HG03565 (cell line): ENCODE data around the gene CWH43.
A peak's percentile ranks its signal among the peaks of the same experiment; 100 is the strongest.
"Not testable (repeated sequence)": the region's sequence is repeated elsewhere in the genome, so short reads cannot be mapped to it uniquely, and the experiment has no call there.

Source experiments
- ATAC-seq: cut with Tn5 transposase; IDR thresholded peaks from one replicate; pipeline ENCODE4 v1.9.1; 2021; ENCODE audit warnings: mild to moderate bottlenecking, moderate library complexity; ENCODE audit not compliant: unreplicated experiment

The CWH43 gene

DNA sequence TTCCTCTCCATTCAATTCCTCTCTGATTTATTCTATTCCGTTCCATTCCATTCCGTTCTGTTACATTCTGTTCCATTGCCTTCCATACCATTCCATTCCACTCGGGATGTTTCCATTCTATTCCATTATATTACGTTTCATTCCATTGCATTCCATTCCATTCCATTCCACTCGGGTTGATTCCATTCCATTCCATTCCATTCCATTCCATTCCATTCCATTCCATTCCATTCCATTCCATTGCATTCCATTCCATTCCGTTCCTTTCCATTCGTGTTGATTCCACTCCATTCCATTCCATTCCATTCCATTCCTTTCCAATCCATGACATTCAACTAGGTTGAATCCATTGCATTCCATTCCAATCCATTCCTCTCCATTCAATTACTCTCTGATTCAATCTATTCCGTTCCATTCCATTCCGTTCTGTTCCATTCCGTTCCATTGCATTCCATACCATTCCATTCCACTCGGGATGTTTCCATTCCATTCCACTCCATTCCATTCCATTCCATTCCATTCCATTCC is 106.6 kb downstream of the CWH43 start:
- peak; percentile 36 for ATAC-seq

DNA sequence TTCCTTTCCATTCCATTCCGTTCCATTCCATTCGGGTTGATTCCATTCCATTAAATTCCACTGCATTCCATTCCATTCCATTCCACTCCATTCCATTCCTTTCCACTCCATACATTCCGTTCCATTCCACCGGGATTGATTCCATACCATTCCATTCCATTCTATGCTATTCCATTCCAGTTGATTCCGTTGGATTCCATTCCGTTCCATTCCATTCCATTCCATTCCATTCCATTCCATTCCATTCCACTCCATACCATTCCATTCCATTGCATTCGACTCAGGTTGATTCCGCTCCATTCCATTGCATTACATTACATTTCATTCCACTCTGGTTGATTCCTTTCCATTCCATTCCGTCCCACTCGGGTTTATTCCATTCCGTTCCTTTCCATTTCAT is 110.1 kb downstream of the CWH43 start:
- ATAC-seq: not testable (repeated sequence)

DNA sequence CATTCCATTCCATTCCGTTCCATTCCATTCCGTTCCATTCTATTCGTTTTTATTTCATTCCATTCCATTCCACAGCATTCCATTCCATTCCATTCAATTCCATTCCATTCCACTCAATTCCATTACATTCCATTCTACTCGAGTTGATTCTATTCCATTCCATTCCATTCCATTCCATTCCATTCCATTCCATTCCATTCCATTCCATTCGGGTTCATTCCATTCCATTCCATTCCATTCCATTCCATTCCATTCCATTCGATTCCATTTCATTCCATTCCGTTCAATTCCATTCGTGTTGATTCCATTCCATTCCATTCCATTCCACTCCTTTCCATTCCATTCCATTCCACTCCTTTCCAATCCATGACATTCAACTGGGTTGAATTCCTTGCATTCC is 110.6 kb downstream of the CWH43 start:
- peak; percentile 27 for ATAC-seq

DNA sequence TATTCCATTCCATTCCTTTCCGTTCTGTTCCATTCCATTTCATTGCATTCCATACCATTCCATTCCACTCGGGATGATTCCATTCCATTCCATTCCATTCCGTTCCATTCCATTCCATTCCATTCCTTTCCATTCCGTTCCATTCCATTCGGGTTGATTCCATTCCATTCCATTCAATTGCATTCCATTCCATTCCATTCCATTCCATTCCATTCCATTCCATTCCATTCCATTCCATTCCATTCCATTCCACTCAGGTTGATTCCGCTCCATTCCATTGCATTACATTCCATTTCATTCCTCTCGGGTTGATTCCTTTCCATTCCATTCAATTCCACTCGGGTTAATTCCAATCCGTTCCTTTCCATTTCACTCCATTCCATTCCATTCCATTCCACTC is 111.0 kb downstream of the CWH43 start:
- ATAC-seq: not testable (repeated sequence)

DNA sequence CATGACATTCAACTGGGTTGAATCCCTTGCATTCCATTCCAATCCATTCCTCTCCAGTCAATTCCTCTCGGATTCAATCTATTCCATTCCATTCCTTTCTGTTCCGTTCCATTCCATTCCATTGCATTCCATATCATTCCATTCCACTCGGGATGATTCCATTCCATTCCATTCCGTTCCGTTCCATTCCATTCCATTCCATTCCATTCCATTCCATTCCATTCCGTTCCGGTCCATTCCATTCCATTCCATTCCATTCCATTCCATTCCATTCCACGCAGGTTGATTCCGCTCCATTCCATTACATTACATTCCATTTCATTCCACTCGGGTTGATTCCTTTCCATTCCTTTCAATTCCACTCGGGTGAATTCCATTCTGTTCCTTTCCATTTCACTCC is 111.4 kb downstream of the CWH43 start:
- ATAC-seq: not testable (repeated sequence)

DNA sequence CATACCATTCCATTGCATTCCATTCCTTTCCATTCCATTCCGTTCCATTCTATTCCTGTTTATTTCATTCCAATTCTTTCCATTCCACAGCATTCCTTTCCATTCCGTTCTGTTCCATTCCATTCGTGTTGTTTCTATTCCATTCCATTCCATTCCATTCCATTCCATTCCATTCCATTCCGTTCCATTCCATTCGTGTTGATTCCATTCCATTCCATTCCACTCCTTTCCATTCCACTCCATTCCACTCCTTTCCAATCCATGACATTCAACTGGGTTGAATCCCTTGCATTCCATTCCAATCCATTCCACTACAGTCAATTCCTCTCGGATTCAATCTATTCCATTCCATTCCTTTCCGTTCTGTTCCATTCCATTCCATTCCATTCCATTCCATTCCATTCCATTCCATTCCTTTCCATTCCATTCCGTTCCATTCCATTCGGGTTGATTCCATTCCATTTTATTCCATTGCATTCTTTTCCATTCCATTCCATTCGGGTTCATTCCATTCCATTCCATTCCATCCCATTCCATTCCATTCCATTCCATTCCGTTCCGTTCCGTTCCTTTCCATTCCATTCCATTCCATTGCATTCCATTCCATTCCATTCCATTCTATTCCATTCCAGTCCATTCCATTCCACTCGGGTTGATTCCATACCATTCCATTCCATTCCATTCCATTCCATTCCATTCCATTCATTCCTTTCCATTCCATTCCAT is 112.1 kb downstream of the CWH43 start:
- ATAC-seq: not testable (repeated sequence)

DNA sequence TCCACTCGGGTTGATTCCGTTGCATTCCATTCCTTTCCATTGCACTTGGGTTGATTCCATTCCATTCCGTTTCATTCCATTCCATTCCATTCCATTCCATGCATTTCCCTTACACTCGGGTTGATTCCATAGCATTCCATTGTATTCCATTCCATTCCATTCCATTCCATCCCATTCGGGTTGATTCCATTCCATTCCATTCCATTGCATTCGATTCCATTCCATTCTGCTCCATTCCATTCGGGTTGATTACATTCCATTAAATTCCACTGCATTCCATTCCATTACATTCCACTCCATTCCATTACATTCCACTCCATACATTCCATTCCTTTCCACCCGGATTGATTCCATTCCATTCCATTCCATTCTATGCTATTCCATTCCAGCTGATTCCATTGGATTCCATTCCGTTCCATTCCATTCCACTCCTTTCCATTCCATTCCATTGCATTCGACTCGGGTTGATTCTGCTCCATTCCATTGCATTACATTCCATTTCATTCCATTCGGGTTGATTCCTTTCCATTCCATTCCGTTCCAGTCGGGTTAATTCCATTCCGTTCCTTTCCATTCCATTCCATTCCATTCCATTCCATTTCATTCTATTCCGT is 113.9 kb downstream of the CWH43 start:
- ATAC-seq: not testable (repeated sequence)

DNA sequence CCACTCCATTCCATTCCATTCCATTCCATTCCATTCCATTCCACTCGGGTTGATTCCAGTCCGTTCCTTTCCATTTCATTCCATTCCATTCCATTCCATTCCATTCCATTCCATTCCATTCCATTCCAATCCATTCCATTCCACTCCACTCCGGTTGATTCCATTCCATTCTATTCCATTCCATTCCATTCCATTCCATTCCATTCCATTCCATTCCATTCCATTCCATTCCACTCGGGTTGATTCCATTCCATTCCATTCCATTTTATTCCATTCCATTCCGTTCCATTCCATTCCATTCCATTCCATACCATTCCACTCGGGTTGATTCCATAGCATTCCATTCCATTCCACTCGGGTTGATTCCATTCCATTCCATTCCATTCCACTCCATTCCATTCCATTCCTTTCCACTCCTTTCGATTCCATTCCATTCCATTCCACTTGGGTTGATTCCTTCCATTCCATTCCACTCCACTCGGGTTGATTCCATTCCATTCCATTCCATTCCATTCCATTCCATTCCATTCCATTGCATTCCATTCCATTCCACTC is 116.3 kb downstream of the CWH43 start:
- ATAC-seq: not testable (repeated sequence)

DNA sequence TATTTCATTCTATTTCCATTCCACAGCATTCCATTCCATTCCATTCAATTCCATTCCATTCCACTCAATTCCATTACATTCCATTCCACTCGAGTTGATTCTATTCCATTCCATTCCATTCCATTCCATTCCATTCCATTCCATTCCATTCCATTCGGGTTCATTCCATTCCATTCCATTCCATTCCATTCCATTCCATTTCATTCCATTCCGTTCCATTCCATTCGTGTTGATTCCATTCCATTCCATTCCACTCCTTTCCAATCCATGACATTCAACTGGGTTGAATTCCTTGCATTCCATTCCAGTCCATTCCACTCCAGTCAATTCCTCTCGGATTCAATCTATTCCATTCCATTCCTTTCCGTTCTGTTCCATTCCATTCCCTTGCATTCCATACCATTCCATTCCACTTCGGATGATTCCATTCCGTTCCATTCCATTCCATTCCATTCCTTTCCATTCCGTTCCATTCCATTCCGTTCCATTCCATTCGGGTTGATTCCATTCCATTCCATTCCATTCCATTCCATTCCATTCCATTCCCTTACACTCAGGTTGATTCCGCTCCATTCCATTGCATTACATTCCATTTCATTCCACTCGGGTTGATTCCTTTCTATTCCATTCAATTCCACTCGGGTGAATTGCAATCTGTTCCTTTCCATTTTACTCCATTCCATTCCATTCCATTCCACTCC is 117.5 kb downstream of the CWH43 start:
- ATAC-seq: peak; percentile 16

DNA sequence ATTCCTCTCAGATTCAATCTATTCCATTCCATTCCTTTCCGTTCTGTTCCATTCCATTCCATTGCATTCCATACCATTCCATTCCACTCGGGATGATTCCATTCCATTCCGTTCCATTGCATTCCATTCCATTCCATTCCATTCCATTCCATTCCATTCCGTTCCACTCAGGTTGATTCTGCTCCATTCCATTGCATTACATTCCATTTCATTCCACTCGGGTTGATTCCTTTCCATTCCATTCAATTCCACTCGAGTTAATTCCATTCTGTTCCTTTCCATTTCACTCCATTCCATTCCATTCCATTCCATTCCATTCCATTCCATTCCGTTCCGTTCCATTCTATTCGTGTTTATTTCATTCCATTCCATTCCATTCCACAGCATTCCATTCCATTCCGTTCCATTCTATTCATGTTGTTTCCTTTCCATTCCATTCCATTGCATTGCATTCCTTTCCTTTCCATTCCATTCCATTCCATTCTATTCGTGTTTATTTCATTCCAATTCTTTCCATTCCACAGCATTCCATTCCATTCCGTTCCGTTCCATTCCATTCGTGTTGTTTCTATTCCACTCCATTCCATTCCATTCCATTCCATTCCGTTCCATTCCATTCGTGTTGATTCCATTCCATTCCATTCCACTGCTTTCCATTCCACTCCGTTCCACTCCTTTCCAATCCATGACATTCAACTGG is 118.3 kb downstream of the CWH43 start:
- ATAC-seq: not testable (repeated sequence)

DNA sequence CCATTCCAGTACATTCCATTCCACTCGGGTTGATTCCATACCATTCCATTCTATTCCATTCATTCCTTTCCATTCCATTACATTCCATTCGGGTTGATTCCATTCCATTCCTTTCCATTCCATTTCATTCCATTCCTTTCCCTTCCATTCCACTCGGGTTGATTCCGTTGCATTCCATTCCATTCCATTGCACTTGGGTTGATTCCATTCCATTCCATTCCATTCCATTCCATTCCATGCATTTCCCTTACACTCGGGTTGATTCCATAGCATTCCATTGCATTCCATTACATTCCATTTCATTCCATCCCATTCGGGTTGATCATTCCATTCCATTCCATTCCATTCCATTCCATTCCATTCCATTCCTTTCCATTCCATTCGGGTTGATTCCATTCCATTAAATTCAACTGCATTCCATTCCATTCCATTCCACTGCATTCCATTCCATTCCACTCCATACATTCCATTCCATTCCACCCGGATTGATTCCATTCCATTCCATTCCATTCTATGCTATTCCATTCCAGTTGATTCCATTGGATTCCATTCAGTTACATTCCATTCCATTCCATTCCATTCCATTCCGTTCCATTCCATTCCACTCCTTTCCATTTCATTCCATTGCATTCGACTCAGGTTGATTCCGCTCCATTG is 119.3 kb downstream of the CWH43 start:
- not testable (repeated sequence) for ATAC-seq

DNA sequence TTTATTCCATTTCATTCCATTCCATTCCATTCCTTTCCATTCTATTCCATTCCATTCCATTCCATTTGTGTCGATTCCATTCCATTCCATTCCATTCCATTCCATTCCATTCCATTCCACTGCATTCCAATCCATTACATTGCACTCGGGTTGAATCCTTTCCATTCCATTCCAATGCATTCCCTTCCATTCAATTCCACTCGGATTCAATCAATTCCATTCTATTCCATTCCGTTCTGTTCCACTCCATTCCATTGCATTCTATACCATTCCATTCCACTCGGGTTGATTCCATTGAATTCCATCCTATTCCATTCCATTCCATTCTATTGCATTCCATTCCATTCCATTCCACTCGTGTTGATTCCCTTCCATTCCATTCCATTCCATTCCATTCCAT is 121.2 kb downstream of the CWH43 start:
- ATAC-seq: not testable (repeated sequence)

DNA sequence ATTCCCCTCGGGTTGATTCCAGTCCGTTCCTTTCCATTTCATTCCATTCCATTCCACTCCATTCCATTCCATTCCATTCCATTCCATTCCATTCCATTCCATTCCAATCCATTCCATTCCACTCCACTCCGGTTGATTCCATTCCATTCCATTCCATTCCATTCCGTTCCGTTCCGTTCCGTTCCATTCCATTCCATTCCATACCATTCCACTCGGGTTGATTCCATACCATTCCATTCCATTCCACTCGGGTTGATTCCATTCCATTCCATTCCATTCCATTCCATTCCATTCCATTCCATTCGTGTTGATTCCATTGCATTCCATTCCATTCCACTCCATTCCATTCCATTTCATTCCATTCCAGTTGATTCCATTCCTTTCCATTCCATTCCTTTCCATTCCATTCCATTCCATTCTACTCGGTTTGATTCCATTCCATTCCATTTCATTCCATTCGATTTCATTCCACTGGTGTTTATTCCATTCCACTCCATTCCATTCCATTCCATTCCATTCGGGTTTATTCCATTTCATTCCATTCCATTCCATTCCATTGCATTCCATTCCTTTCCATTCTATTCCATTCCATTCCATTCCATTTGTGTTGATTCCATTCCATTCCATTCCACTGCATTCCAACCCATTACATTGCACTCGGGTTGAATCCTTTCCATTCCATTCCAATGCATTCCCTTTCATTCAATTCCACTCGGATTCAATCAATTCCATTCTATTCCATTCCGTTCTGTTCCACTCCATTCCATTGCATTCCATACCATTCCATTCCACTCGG is 122.3 kb downstream of the CWH43 start:
- ATAC-seq: peak; percentile 22

DNA sequence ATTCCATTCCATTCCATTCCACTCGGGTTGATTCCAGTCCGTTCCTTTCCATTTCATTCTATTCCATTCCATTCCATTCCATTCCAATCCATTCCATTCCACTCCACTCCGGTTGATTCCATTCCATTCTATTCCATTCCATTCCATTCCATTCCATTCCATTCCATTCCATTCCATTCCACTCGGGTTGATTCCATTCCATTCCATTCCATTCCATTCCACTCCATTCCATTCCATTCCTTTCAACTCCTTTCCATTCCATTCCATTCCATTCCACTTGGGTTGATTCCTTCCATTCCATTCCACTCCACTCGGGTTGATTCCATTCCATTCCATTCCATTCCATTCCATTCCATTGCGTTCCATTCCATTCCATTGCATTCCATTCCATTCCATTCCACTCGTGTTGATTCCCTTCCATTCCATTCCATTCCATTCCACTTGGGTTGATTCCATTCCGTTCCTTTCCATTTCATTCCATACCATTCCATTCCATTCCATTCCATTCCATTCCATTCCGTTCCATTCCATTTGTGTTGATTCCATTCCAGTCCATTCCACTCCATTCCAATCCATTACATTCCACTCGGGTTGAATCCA is 123.6 kb downstream of the CWH43 start:
- ATAC-seq: peak; percentile 26

DNA sequence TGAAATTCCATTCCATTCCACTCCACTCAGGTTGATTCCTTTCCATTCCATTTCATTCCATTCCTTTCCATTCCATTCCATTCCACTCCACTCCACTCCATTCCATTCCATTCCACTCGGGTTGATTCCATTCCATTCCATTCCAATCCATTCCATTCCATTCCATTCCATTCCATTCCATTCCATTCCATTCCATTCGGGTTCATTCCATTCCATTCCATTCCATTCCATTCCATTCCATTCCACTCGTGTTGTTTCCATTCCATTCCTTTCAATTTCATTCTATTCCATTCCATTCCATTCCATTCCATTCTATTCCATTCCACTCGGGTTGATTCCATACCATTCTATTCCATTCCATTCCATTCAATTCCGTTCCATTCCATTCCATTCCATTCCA is 124.5 kb downstream of the CWH43 start:
- peak; percentile 36 for ATAC-seq
